ENCODE results near the gene PRICKLE1. TPM values are rescaled to one million over a fixed set of nuclear protein-coding genes. Genes with fewer than 3 reads are reported as not detected.
A peak's percentile ranks its signal among the peaks of the same experiment; 100 is the strongest.

Gene PRICKLE1
- total and polyA plus RNA-seq, 2 of the 4 experiments (the other 2 are of a cell fraction): 21.3 to 21.7 TPM

DNA sequence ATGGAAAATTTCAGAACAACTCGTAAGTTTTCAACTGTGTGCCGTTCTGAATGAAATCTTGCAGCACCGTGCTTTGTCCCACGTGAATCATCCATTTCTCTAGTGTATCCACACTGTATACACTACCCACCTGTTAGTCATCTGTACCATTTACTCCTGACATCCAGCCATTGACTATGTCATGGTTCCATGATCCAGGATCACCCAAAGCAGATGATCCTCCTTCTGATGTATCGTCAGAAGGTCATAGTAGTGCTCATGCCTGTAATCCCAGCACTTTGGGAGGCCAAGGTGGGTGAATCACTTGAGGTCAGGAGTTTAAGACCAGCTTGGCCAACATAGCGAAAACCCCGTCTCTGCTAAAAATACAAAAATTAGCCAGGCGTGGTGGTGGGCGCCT lies 140.7 kb downstream of the PRICKLE1 start:
- intact Hi-C loops (cut with micrococcal nuclease): no loop called here
- CTCF ChIA-PET: no interaction called here

More for the DNA sequence above, 140.7 kb downstream of the PRICKLE1 start:
- BruUV-seq (replicated peaks): no TSS peak
- H2BK120ac ChIP-seq (ENCODE audit: low read depth, low read length): no peak overlapping the region
- H3K56ac ChIP-seq (ENCODE audit: extremely low read depth, insufficient read depth, low read length): no peak overlapping the region
- in situ Hi-C loops (cut with MboI; ENCODE audit: low sequenced_read_pairs): no loop called here
- H2BK15ac ChIP-seq (ENCODE audit: low read depth, low read length): no peak overlapping the region
- no peak overlapping the region for H2AK9ac ChIP-seq (replicated peaks; ENCODE audit: low read depth, low read length, poor library complexity)
- no peak overlapping the region for H2BK5ac ChIP-seq (ENCODE audit: low read depth, low read length, poor library complexity, severe bottlenecking)
- no peak overlapping the region for H3K4me3 ChIP-seq (ENCODE audit: insufficient read depth, low read depth, low read length)
- H4K91ac ChIP-seq (ENCODE audit: insufficient read depth, low read depth, low read length): no peak overlapping the region
- no peaks in the 10 kb centered on the region for H3K9me1 ChIP-seq (ENCODE audit: insufficient read depth, low read length)
- ATAC-seq (ENCODE audit: low read depth) (no peak), DNase-seq (peak; percentile 48)
- H3K4me2 ChIP-seq (ENCODE audit: low read depth, low read length): no peak overlapping the region
- no peaks in the 10 kb centered on the region; the same call in 1 of the 2 replicates for H3K4me1 ChIP-seq (ENCODE audit: control insufficient read depth, insufficient read depth, low read length)
- H3K18ac ChIP-seq (ENCODE audit: low read depth, low read length): no peak overlapping the region
- H3K9ac ChIP-seq (ENCODE audit: low read depth, low read length): no peak overlapping the region
- dilution Hi-C loops (cut with HindIII; ENCODE audit: low sequenced_read_pairs, unreplicated experiment): no loop called here
- H3K9me3 ChIP-seq (ENCODE audit: control insufficient read depth, insufficient read depth, low read length): no peaks in the 10 kb centered on the region
- H3K23ac ChIP-seq (ENCODE audit: low read depth, low read length): no peak overlapping the region
- no peak overlapping the region for H2AFZ ChIP-seq (replicated peaks; ENCODE audit: low read length, poor library complexity)
- no peak overlapping the region for H2AK5ac ChIP-seq (ENCODE audit: low read depth, low read length)
- H3K4ac ChIP-seq (ENCODE audit: low read depth, low read length): no peak overlapping the region
- no peak for TF ChIP-seq FOS (IDR thresholded peaks at IDR 0.05; ENCODE audit: low read depth, low read length)
- TF ChIP-seq MXI1 (IDR thresholded peaks at IDR 0.05; ENCODE audit: borderline replicate concordance, low read depth, low read length): no peak
- no peak for TF ChIP-seq CEBPB (IDR thresholded peaks at IDR 0.05; ENCODE audit: low read depth, low read length)
- TF ChIP-seq MAZ (IDR thresholded peaks at IDR 0.05; ENCODE audit: borderline replicate concordance, low read depth, low read length): no peak
- TF ChIP-seq CHD1 (IDR thresholded peaks at IDR 0.05; ENCODE audit: low read depth, low read length): no peak
- TF ChIP-seq, protein P1, sequence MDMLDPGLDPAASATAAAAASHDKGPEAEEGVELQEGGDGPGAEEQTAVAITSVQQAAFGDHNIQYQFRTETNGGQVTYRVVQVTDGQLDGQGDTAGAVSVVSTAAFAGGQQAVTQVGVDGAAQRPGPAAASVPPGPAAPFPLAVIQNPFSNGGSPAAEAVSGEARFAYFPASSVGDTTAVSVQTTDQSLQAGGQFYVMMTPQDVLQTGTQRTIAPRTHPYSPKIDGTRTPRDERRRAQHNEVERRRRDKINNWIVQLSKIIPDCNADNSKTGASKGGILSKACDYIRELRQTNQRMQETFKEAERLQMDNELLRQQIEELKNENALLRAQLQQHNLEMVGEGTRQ (IDR thresholded peaks at IDR 0.05; ENCODE audit: low read depth, low read length): no peak
- no peak for TF ChIP-seq NFE2L2 (IDR thresholded peaks at IDR 0.05; ENCODE audit: low read depth, low read length)
- WGBS, 2 experiments (ENCODE audit: extremely low coverage in 2 of 2, insufficient read length in 1 of 2): 100% methylated on average over 2 of the region's 9 CpGs; no CpG with 5 or more reads in 1 of the 2 experiments
- H2BK20ac ChIP-seq (ENCODE audit: low read depth, low read length): no peak overlapping the region
- no peak overlapping the region for H4K8ac ChIP-seq (ENCODE audit: low read depth in 2 of 2, low read length in 2 of 2)
- no peaks in the 10 kb centered on the region for H4K20me1 ChIP-seq (ENCODE audit: insufficient read depth, low read length)
- H3K27me3 ChIP-seq (ENCODE audit: control insufficient read depth, insufficient read depth, low read length): no peaks in the 10 kb centered on the region
- POLR2A ChIA-PET (ENCODE audit: unreplicated experiment): no interaction called here
- no peak overlapping the region for H4K5ac ChIP-seq (ENCODE audit: low read depth, low read length)
- no peak overlapping the region for H3K14ac ChIP-seq (replicated peaks; ENCODE audit: low read depth, low read length)
- H3K27ac ChIP-seq (ENCODE audit: insufficient read depth, low read length): no peak overlapping the region
- no peaks in the 10 kb centered on the region; a peak in 1 of 4 replicates for H3K79me1 ChIP-seq (ENCODE audit: low read depth in 1 of 2, low read length in 2 of 2)
- H3K36me3 ChIP-seq (ENCODE audit: control insufficient read depth, insufficient read depth, low read length): peaks cover 6% of the 10 kb centered on the region
